Inferior parietal cortex (tissue), 1 donor: Measurements from ENCODE around the gene BET1L.
"Not testable (repeated sequence)": the region's sequence is repeated elsewhere in the genome, so short reads cannot be mapped to it uniquely, and the experiment has no call there.

Experiments used
- DNase-seq: peaks from one replicate; pipeline ENCODE4 v3.0.0-alpha.2; 2016; ENCODE audit errors: extremely low spot score

BET1L gene

GRCh38 chr11:207208-207862 is at the start of gene BET1L, which contains the start of gene RIC8A:
TSS of gene BET1L (minus strand) at chr11:207399. CDS start at chr11:207321, 78 bp downstream.
TSS of gene RIC8A (plus strand) at chr11:207708. CDS start at chr11:208855, 1,147 bp downstream.
- DNase-seq: peak; percentile 95

GRCh38 chr11:255816-256215 is 48.6 kb upstream of the BET1L start:
- no peak for DNase-seq

GRCh38 chr11:255176-255575 is 48.0 kb upstream of the BET1L start:
- no peak for DNase-seq

GRCh38 chr11:253886-254270 is 46.7 kb upstream of the BET1L start:
- DNase-seq: no peak

GRCh38 chr11:253160-253885 is 46.1 kb upstream of the BET1L start:
- DNase-seq: no peak

- DNase-seq: no peak
These were observed 45.5 kb upstream of the BET1L start for GRCh38 chr11:252666-253065.

- no peak for DNase-seq
These were observed 44.4 kb upstream of the BET1L start for GRCh38 chr11:251550-251949.

- DNase-seq: peak; percentile 47
These were observed 43.6 kb upstream of the BET1L start for GRCh38 chr11:250740-251299.

- DNase-seq: no peak
These were observed 43.1 kb upstream of the BET1L start for GRCh38 chr11:250274-250673.

- no peak for DNase-seq
These were observed 41.9 kb upstream of the BET1L start for GRCh38 chr11:249062-249461.

- no peak for DNase-seq
These were observed 37.2 kb upstream of the BET1L start for GRCh38 chr11:244376-244775.

GRCh38 chr11:241634-242033 is 34.4 kb upstream of the BET1L start:
- DNase-seq: no peak

- DNase-seq: no peak
These were observed 33.1 kb upstream of the BET1L start for GRCh38 chr11:240315-240714.

GRCh38 chr11:238346-238745 is 31.1 kb upstream of the BET1L start:
- DNase-seq: not testable (repeated sequence)

- DNase-seq: peak; percentile 82
These were observed 29.9 kb upstream of the BET1L start, which contains the start of gene PSMD13 for GRCh38 chr11:236774-237767. TSS of gene PSMD13 (plus strand) at chr11:236976. CDS start at chr11:237050, 74 bp downstream.

- DNase-seq: peak; percentile 61
These were observed 29.0 kb upstream of the BET1L start, which contains the start of gene SIRT3 for GRCh38 chr11:235997-236773. TSS of gene SIRT3 (minus strand) at chr11:236342. CDS start at chr11:236328, 14 bp downstream.

GRCh38 chr11:235609-235996 is 28.4 kb upstream of the BET1L start:
- DNase-seq: peak; percentile 32

GRCh38 chr11:235180-235579 is 28.0 kb upstream of the BET1L start:
- no peak for DNase-seq

- no peak for DNase-seq
These were observed 25.8 kb upstream of the BET1L start for GRCh38 chr11:232783-233565.

- DNase-seq: no peak
These were observed 23.2 kb upstream of the BET1L start for GRCh38 chr11:230431-230830.
